ENCODE measurements around the gene LARGE2.

The LARGE2 gene

GRCh38 chr11:45906965-45907611 lies 15.4 kb upstream of the LARGE2 start, which contains the start of gene FREY1:
FREY1 (minus strand) TSS chr11:45907271; CDS start chr11:45907245, 26 bp downstream.
- TF ChIP-seq CTCF (IDR thresholded peaks at IDR 0.05), result no peak

- no peak for TF ChIP-seq CTCF (IDR thresholded peaks at IDR 0.05)
These were observed 14.5 kb upstream of the LARGE2 start for GRCh38 chr11:45907911-45908370.

GRCh38 chr11:45909594-45910475 lies 12.6 kb upstream of the LARGE2 start:
- no peak for TF ChIP-seq CTCF (IDR thresholded peaks at IDR 0.05)

GRCh38 chr11:45910623-45911022 lies 11.8 kb upstream of the LARGE2 start:
- TF ChIP-seq CTCF (IDR thresholded peaks at IDR 0.05), result no peak

GRCh38 chr11:45913514-45913913 lies 8.9 kb upstream of the LARGE2 start:
- TF ChIP-seq CTCF (IDR thresholded peaks at IDR 0.05), result no peak

GRCh38 chr11:45913942-45914635 lies 8.4 kb upstream of the LARGE2 start:
- TF ChIP-seq CTCF (IDR thresholded peaks at IDR 0.05), result no peak

GRCh38 chr11:45915446-45915845 lies 7.0 kb upstream of the LARGE2 start:
- TF ChIP-seq CTCF (IDR thresholded peaks at IDR 0.05), result no peak

Data from LNCAP (cell line).